Neural progenitor cell (in vitro differentiated cells): ENCODE results near the gene PITPNC1. TPM values are rescaled to one million over a fixed set of nuclear protein-coding genes. Genes with fewer than 3 reads are reported as not detected.

Experiments used
- DNase-seq: peaks from one replicate; pipeline ENCODE4 v3.0.0-alpha.2; 2016; ENCODE audit warnings: low spot score
- H2AFZ ChIP-seq: fragments of 200-600 bp; sonication (generic); replicated peaks from 2 replicates; pipeline ENCODE4 v1.6.1; 2016; ENCODE audit warnings: antibody characterized with exemption
- H3F3A ChIP-seq: fragments of 200-600 bp; sonication (generic); 2 replicates; pipeline ENCODE4 v1.6.1; 2016; ENCODE audit warnings: antibody characterized with exemption, low read depth
- H3K27ac ChIP-seq: fragments of 200-600 bp; sonication (generic); 2 replicates; pipeline ENCODE4 v1.5.1; 2016; ENCODE audit warnings: mild to moderate bottlenecking
- H3K27me3 ChIP-seq: fragments of 200-600 bp; sonication (generic); 2 replicates; pipeline ENCODE4 v1.6.1; 2016; ENCODE audit warnings: mild to moderate bottlenecking, moderate library complexity
- H3K36me3 ChIP-seq: fragments of 200-600 bp; sonication (generic); 2 replicates; pipeline ENCODE4 v1.5.1; 2016
- H3K4me1 ChIP-seq: fragments of 200-600 bp; sonication (generic); 2 replicates; pipeline ENCODE4 v1.6.1; 2016; ENCODE audit warnings: mixed run types
- H3K4me2 ChIP-seq: fragments of 200-600 bp; sonication (generic); 2 replicates; pipeline ENCODE4 v1.6.1; 2016
- H3K4me3 ChIP-seq: fragments of 200-600 bp; sonication (generic); 2 replicates; pipeline ENCODE4 v1.5.1; 2016
- H3K79me2 ChIP-seq: fragments of 200-600 bp; sonication (generic); 2 replicates; pipeline ENCODE4 v1.6.1; 2016; ENCODE audit warnings: low read depth
- H3K9ac ChIP-seq: fragments of 200-600 bp; sonication (generic); 2 replicates; pipeline ENCODE4 v1.6.1; 2016
- H3K9me3 ChIP-seq: fragments of 200-600 bp; sonication (generic); 2 replicates; pipeline ENCODE4 v1.5.1; 2016; ENCODE audit warnings: low read depth
- H4K20me1 ChIP-seq: fragments of 200-600 bp; sonication (generic); 2 replicates; pipeline ENCODE4 v1.6.1; 2016; ENCODE audit warnings: low read depth
- H3K27ac Mint-ChIP-seq: 3 replicates; pipeline ENCODE4 v1.8.0; 2021; ENCODE audit warnings: mixed read lengths
- H3K27me3 Mint-ChIP-seq: 2 replicates; pipeline ENCODE4 v1.8.0; 2022; ENCODE audit warnings: low read depth, mild to moderate bottlenecking, inconsistent platforms, moderate library complexity, mixed read lengths; ENCODE audit not compliant: insufficient read depth
- H3K36me3 Mint-ChIP-seq: 3 replicates; pipeline ENCODE4 v1.8.0; 2021; ENCODE audit warnings: mixed read lengths
- H3K4me1 Mint-ChIP-seq: 3 replicates; pipeline ENCODE4 v1.8.0; 2021; ENCODE audit warnings: mixed read lengths
- H3K4me3 Mint-ChIP-seq: 3 replicates; pipeline ENCODE4 v1.8.0; 2021; ENCODE audit warnings: mild to moderate bottlenecking, moderate library complexity, mixed read lengths
- H3K9me3 Mint-ChIP-seq: 3 replicates; pipeline ENCODE4 v1.8.0; 2020; ENCODE audit warnings: mixed read lengths
- CTCF ChIP-seq: fragments of 200-600 bp; sonication (generic); IDR thresholded peaks from 2 replicates; pipeline ENCODE4 v1.5.1; 2017; ENCODE audit warnings: antibody characterized with exemption, mild to moderate bottlenecking
- EZH2 ChIP-seq: fragments of 200-600 bp; sonication (generic); IDR thresholded peaks from 2 replicates; pipeline ENCODE4 v1.6.1; 2017; ENCODE audit warnings: antibody characterized with exemption, mild to moderate bottlenecking, moderate library complexity
- EZH2phosphoT487 ChIP-seq: fragments of 200-600 bp; sonication (generic); IDR thresholded peaks from 2 replicates; pipeline ENCODE4 v1.6.1; 2017; ENCODE audit warnings: antibody characterized with exemption
- total RNA-seq: library from RNA; depleted of rRNA; stranded (reverse); fragments of >200 nt; gene quantifications from 2 replicates; pipeline ENCODE4 v1.2.3, GENCODE V29; 2015; ENCODE audit warnings: low replicate concordance

The PITPNC1 gene
- total RNA-seq, 1 donor from 2014 or later = 8.1 TPM

DNA sequence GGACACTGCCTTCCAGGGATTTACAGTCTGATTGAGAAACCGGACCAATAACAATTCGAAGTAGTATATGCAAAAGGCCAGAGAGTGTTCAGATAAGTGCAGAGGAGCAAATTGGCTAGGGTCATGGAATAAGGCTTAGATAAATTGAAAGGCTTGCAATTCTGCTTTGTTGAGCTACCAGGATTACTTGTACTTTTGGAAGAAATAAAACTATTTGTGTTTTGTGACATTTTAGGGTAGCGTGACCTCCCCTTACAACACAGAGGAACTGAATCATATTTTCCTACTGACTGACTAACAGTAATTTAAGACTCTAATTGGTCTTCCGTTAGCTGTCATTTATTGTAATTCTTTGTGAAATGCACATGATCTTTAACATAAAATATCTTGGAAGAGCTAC is 104.7 kb downstream of the PITPNC1 start:
- Histone ChIP-seq H2AFZ (no peak overlapping the region), H3K79me2 (no peaks in the 10 kb centered on the region), H3K27me3 (no peaks in the 10 kb centered on the region), H3K4me1 (peaks cover 25% of the 10 kb centered on the region), H3K9ac (no peak overlapping the region), H3F3A (peaks cover 16% of the 10 kb centered on the region), H3K36me3 (no peaks in the 10 kb centered on the region), H3K27ac (no peak overlapping the region), H4K20me1 (no peaks in the 10 kb centered on the region), H3K4me2 (no peak overlapping the region), H3K4me3 (no peak overlapping the region), H3K9me3 (no peaks in the 10 kb centered on the region)
- no peak for DNase-seq
- Mint-ChIP-seq H3K36me3 (peaks cover 5% of the 10 kb centered on the region), H3K9me3 (no peaks in the 10 kb centered on the region), H3K4me1 (peaks cover 25% of the 10 kb centered on the region), H3K27me3 (no peaks in the 10 kb centered on the region), H3K27ac (no peak overlapping the region), H3K4me3 (no peak overlapping the region)
- TF ChIP-seq EZH2phosphoT487 = no peak
- TF ChIP-seq CTCF = no peak
- no peak for TF ChIP-seq EZH2

GRCh38 chr17:67482764-67483163 is 105.7 kb downstream of the PITPNC1 start:
- no peaks in the 10 kb centered on the region for H3K27me3 ChIP-seq
- H3K36me3 ChIP-seq = no peaks in the 10 kb centered on the region
- H3F3A ChIP-seq = peaks cover 23% of the 10 kb centered on the region
- H3K4me3 ChIP-seq = no peak overlapping the region
- Mint-ChIP-seq H3K27ac (no peak overlapping the region), H3K36me3 (peaks cover 5% of the 10 kb centered on the region), H3K9me3 (no peaks in the 10 kb centered on the region), H3K4me3 (no peak overlapping the region), H3K4me1 (peaks cover 30% of the 10 kb centered on the region), H3K27me3 (no peaks in the 10 kb centered on the region)
- H2AFZ ChIP-seq = no peak overlapping the region
- DNase-seq = no peak
- no peak overlapping the region for H3K27ac ChIP-seq
- no peak overlapping the region for H3K4me2 ChIP-seq
- H3K79me2 ChIP-seq = no peaks in the 10 kb centered on the region
- H3K9ac ChIP-seq = no peak overlapping the region
- H4K20me1 ChIP-seq = no peaks in the 10 kb centered on the region
- no peaks in the 10 kb centered on the region for H3K9me3 ChIP-seq
- TF ChIP-seq CTCF = no peak
- TF ChIP-seq EZH2 = no peak
- H3K4me1 ChIP-seq = peaks cover 30% of the 10 kb centered on the region

- H3K27ac Mint-ChIP-seq = no peak overlapping the region
- peaks cover 19% of the 10 kb centered on the region for H3F3A ChIP-seq
- H3K27me3 Mint-ChIP-seq = no peaks in the 10 kb centered on the region
- no peak overlapping the region for H2AFZ ChIP-seq
- no peaks in the 10 kb centered on the region for H3K9me3 ChIP-seq
- no peak overlapping the region for H3K9ac ChIP-seq
- TF ChIP-seq EZH2phosphoT487 (no peak), CTCF (no peak), EZH2 (no peak)
- H3K36me3 Mint-ChIP-seq = peaks cover 5% of the 10 kb centered on the region
- H4K20me1 ChIP-seq = no peaks in the 10 kb centered on the region
- no peak overlapping the region for H3K4me3 ChIP-seq
- H3K79me2 ChIP-seq = no peaks in the 10 kb centered on the region
- peaks cover 23% of the 10 kb centered on the region for H3K4me1 Mint-ChIP-seq
- no peak overlapping the region for H3K4me2 ChIP-seq
- no peak overlapping the region for H3K27ac ChIP-seq
- no peak overlapping the region for H3K4me3 Mint-ChIP-seq
- peaks cover 22% of the 10 kb centered on the region for H3K4me1 ChIP-seq
- no peak for DNase-seq
- no peaks in the 10 kb centered on the region for H3K27me3 ChIP-seq
- no peaks in the 10 kb centered on the region for H3K36me3 ChIP-seq
- no peaks in the 10 kb centered on the region for H3K9me3 Mint-ChIP-seq
These were observed 107.2 kb downstream of the PITPNC1 start for GRCh38 chr17:67484261-67484660.

DNA sequence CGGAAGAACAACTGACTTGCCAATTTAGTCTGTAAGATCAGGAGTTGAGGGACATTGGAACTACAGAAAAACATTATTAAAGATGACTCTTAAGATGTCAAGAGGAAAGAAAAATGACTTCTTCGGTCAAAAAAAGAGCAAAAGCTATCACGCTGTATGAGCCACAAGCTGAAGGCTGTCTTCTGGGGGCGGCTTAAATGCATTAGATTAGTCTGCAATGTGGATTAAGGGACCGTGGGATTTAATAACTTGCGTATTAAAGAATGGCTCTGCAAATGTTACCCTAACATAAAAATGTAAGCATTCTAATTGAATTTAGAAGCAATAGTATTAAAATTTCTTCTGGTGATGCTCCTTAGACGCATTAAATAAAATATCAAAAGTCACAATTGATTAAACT is 108.6 kb downstream of the PITPNC1 start:
- Histone ChIP-seq H3K9me3 (no peaks in the 10 kb centered on the region), H3F3A (peaks cover 25% of the 10 kb centered on the region), H3K4me1 (peaks cover 18% of the 10 kb centered on the region), H3K4me3 (no peak overlapping the region), H4K20me1 (no peaks in the 10 kb centered on the region), H3K79me2 (no peaks in the 10 kb centered on the region), H3K36me3 (no peaks in the 10 kb centered on the region), H3K27me3 (no peaks in the 10 kb centered on the region), H2AFZ (no peak overlapping the region), H3K4me2 (no peak overlapping the region), H3K9ac (no peak overlapping the region), H3K27ac (no peak overlapping the region)
- Mint-ChIP-seq H3K27me3 (no peaks in the 10 kb centered on the region), H3K4me1 (peaks cover 21% of the 10 kb centered on the region), H3K4me3 (no peak overlapping the region), H3K27ac (no peak overlapping the region), H3K9me3 (no peaks in the 10 kb centered on the region), H3K36me3 (peaks cover 5% of the 10 kb centered on the region)
- no peak for DNase-seq
- TF ChIP-seq EZH2phosphoT487 = no peak
